Measurements from ENCODE around the gene METTL25B. TPM values are rescaled to one million over a fixed set of nuclear protein-coding genes. Genes with fewer than 3 reads are reported as not detected.
"Not testable (repeated sequence)": the region's sequence is repeated elsewhere in the genome, so short reads cannot be mapped to it uniquely, and the experiment has no call there.

Gene METTL25B
- total RNA-seq, 1 donor from 2014 or later: 26.8 TPM

GRCh38 chr1:156746728-156747631 lies 18.7 kb downstream of the METTL25B start:
- DNase-seq (ENCODE audit: low spot score) (peak; percentile 94), ATAC-seq (peak; percentile 65)

DNA sequence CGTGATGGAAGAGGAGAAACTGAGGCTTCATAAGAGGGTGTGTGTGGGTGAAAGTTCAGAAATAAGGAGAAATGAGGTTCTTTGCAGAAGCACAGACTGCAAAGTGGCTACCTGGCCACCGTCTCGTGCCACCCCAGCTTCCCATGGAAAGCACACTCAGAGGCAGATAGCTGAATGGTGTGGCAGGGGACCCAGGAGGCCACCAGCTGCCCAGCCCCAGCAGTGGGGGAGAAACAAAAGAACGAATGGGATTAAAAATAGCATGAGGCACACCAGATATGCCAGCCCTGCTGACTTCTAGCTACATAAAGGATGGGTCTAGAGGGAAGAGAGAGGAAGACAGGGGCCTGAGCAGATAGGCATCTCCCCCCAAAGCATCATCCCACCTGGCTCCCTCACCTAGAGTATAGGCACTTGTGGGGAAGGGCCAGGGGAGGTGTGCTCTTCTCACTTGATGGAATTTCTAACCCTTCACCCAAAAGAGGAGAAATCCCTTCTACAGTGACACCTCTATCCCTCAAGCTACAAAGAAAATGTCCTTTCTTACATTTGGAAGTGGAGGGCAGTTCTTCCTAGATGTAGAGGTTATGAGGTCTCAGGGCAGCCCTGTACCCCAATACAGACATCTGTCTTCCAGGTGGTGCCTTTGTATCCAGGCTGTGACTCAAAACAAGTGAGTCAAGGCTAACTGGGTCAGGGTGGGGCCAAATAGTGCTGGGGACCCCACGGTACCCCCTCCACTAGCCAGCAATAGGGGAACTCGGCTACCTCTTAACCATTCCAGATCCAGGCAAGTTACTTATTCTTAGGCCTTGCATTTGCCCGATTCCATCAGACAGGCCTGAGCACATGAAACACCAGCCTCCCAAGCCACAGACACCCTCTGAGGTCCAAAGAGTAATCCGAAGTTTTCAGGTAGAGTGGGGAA lies 19.7 kb downstream of the METTL25B start:
- ATAC-seq: no peak
- DNase-seq (ENCODE audit: low spot score): no peak

DNA sequence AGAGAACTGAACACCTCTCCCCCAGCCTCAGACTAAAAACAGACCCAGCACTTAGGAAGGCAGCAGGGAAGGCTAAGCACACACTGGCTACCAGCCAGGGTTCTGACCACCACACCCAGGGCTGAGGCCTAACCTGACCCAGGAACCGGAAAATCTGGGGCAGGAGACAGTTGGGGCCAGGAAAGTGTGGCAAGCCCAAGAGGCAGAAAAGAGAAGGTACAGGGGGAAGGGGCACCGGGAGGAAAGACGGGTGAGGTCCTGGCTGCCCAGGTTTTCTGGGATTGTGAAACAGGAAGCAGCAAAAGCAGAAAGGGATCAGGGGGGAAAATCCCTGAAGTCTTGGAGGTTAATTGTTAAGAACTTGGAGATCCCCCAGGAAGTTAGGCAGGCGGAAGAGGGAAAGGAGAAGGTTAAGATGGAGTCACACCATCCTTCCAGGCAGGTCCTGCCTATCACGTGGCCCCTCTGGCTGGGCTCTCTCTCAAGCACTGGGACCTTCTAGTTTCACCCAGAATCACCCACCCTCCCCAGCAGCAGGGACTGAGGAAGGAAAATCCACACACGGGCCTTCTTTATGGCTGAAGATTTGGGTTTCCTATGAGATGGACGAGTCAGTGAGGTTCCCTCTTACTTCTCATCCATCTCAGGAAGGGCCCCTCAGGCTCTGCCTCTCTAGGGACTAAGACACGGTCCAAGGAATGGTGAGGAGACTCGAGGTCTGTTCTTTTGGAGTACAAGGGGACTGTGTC lies 20.6 kb downstream of the METTL25B start:
- DNase-seq (ENCODE audit: low spot score): peak; percentile 69
- ATAC-seq: peak; percentile 1

DNA sequence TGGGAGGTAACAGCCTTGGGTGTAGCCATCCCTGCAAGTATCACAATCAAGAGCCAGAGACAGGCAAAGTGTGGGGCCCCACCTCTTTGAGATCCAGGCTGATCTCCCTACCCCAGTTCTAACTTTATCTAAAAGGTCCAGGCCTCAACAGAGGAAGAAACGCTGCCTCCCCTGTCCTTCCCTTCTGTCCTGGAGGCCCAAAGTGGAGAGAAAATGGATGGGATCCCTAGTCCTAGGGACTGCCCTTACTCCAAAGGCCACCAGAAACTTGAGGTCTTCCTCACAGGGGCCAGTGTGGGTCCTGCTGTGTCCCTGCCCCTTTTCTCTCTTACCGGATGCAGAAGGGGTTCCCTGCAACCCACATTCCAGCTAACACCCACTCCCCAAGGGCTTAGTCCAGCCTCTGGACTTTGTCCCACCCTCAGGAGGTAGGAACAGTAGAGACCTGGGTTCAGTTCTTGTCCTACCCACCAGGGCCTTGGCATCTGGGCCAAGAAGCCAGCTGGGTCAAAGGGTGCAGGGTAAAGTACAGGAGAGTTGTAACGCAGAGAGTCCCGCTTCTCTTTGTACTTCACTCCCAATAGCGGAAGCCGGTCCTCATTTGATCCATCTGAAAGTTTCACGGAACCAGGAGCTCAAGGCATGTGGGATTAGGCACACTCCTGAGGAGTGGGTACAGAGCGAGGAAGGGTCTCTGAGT lies 21.3 kb downstream of the METTL25B start:
- DNase-seq (ENCODE audit: low spot score) (peak; percentile 90), ATAC-seq (peak; percentile 50)

DNA sequence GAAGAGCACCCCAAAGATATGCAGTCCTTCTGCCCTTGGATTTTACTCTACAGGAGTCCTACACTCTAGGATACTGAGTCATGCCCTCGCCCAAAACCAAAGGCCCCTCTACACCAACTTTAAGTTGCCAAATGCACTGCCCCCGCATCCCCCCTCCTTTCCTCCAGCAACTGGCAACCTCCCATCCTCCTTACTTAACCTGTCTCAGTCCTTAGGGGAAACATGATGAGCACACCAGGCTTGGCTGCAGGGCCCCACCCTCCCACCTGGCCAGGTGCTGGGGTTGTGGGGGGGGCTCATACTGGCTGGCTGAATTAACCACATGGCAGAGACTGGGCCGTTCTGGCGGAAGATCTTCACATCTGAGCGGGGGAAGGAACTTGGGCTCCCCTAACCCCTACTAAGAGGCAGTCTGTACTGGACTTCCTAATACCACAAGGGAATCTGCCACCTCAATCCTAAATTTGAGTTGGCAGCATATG lies 22.0 kb downstream of the METTL25B start:
- DNase-seq (ENCODE audit: low spot score): peak; percentile 61
- ATAC-seq: no peak

DNA sequence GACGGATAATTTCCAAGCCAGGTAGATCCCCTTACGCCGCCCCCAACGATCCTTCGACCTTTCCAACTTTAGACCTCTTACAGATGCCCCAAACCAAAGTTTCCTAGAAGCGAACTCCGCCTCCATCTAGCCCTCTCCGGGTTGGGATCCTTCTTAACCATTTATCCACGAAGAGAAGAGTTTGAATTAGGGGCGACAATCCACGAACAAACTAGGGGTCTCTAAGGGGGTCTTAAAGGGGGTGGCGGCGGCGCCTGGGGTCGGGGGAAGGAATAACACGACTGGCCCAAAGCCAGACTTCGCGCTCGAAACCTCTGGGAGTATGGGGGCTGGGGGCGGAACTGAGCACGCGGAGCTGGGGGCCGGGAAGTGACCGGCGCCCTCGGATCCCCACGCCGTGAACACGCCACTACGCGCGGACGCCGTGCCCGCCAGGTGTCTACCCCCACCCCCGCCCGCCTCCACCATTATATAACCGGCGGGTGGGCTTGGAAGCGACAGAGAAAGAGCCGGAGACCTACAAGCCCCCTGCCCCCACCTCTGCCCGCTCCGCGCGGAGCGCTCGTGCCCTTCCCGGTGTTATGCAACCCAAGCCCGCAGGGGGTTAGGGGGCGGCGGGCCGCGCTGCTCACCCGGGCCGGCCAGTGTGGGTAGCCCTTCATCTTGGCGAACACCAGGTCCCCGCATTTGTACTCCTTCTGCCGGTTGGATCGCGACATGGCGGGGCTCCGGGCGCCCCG lies 22.6 kb downstream of the METTL25B start:
- DNase-seq (ENCODE audit: low spot score) (peak; percentile 66), ATAC-seq (no peak)

GRCh38 chr1:156751451-156751756 lies 23.1 kb downstream of the METTL25B start, which contains the start of gene HDGF:
Gene HDGF (minus strand): TSS chr1:156751675. CDS start chr1:156751429, 246 bp downstream.
- no peak for ATAC-seq

DNA sequence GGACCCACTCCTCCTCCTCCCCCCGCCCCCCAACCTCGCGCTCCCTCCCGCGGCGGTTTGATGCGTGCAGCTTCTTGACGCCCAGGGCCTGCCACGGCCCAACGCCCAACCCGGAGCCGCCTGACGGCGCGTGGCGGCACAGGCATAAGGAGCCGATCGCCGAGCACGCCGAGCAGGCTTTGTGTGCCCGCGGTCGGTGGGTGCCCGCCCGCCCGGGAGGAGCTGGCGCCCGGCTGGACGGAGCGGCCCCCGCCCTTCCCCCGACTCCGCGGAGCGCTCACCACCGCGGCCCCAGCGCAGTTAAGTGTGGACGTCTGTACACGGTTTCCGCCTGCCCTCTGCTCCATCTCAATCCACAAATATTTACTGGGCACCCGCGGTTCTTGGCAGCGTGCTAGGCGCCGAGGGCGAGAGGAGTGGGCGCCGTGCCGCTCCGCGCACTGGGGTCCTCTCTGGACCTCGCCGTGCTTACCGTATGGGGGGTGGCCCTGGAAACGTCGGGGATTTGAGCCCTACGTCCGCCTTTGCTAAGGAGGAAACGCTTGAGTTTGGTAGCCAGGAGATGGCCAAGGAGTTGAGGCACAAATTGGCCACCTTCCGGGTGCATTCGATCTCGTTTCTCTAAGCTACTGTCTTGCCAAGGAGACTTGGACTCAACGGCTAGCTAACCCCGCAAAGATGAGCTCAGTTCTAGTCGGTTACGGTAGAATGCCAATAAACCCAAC lies 23.6 kb downstream of the METTL25B start:
- DNase-seq (ENCODE audit: low spot score) (peak; percentile 99), ATAC-seq (peak; percentile 75)

More at GRCh38 chr1:156751451-156751756, 23.1 kb downstream of the METTL25B start, which contains the start of gene HDGF:
- DNase-seq (ENCODE audit: low spot score): no peak

DNA sequence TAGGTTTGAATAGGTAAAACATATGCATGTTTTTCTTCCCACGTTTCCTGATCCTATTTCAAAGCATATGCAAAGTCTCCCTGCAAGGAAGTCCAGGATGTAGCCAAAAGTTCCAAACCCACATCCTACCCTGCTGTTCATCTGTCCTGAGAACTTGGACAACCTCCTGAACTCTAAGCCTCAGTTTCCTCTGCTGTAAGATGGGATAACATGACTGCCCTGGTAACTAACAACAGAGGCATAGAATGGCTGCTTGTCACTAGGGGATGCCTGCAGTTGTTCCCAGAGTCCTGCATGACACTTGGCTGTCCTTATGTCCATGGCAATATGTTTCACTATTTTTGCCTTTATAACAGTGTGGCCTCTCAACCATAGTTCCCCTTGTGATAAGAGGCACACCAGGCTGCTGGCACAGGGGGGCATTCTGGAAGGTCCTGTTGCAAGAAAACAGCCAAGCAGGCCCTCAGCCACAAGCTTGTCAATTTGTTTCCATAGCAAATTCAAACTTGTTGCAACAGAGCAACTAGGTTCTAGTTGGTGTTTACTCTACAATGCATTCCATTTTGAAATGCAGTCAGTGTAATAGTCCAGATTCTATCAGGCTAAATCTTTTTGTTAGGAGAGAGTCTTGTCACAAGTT lies 24.7 kb downstream of the METTL25B start:
- peak; percentile 58 for DNase-seq (ENCODE audit: low spot score)
- ATAC-seq: peak; percentile 11

- DNase-seq (ENCODE audit: low spot score): no peak
These were observed 25.9 kb downstream of the METTL25B start for GRCh38 chr1:156754219-156754618.

DNA sequence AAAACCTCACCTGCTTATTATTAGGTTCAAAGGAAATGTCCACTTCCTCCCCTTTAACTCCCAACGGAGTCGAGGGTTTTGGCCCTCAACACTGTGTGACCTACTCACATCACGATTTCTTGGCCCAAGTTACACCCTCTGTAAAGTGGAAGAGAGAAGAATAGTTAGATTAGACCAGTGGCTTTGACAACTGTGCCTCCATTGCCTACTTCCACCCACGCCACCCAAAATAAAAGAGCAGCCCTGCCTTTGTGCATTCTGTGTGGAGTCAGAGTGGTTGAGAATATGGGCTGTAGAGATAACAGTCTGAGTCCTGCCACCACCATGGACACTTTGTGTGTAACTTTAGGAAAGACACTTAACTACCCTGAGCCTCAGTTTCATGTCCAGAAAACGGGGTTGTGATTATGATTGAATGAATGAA lies 27.3 kb downstream of the METTL25B start:
- ATAC-seq: no peak
- DNase-seq (ENCODE audit: low spot score): no peak

More at GRCh38 chr1:156754219-156754618, 25.9 kb downstream of the METTL25B start:
- no peak for ATAC-seq

GRCh38 chr1:156756355-156756754 lies 28.1 kb downstream of the METTL25B start:
- DNase-seq (ENCODE audit: low spot score) (no peak), ATAC-seq (no peak)

DNA sequence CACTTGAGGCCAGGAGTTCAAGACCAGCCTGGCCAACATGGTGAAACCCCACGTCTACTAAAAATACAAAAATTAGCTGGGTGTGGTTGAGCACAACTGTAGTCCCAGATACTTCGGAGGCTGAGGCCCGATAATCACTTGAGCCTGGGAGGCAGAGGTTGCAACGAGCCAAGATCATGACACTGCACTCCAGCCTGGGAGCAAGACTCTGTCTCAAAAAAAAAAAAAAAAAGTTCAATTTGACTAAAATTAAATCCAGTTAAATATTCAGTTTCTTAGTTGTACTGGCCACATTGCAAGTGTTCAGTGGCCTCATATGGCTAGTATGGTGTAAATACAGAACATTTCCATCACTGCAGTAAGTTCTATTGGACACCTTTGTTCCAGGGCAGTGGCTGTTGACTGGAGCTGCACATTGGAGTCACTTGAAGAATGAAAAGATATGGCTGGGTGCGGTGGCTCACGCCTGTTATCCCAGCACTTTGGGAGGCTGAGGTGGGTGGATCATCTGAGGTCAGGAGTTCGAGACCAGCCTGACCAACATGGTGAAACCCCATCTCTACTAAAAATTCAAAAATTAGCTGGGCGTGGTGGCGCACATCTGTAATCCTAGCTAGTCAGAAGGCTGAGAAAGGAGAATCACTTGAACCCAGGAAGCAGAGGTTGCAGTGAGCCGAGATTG lies 29.4 kb downstream of the METTL25B start:
- ATAC-seq; DNase-seq (ENCODE audit: low spot score): not testable (repeated sequence)

DNA sequence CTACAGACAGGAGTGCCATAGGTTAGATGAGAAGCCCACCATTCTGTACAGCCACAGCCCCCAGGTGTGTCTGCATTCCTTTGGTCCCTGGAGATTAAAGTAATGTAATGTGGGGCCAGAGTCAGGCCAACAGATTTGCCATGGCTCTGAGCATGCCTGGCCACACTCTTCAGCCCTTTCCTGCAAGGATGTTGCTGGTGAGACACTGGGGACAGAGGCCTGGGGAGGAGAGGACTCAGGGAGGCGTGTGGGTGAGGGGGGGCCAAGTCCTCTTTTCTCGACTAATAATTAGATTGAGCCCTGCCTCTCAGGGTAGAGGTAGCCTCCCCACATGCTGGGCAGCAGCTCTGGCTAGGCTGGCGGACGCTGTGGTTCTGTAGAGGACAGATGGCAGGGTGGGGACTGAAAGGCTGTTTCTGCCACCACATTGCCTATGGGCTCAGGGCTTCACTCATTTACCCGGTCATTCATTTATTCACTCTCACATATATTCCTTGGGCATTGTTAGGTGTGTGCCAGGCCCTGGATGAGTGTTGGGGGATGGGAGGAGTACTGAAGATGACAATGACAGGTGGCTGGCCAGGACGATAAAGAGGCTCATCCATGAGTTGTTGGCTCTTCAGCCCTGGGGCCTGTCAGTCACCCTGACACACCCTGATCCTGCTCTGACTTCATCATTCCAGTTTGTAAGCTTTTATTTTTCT lies 32.0 kb downstream of the METTL25B start:
- ATAC-seq: no peak
- DNase-seq (ENCODE audit: low spot score): no peak

GRCh38 chr1:156760796-156761104 lies 32.5 kb downstream of the METTL25B start:
- DNase-seq (ENCODE audit: low spot score): no peak
- no peak for ATAC-seq

- not testable (repeated sequence) for DNase-seq (ENCODE audit: low spot score); ATAC-seq
These were observed 36.9 kb downstream of the METTL25B start for GRCh38 chr1:156765136-156765535.

DNA sequence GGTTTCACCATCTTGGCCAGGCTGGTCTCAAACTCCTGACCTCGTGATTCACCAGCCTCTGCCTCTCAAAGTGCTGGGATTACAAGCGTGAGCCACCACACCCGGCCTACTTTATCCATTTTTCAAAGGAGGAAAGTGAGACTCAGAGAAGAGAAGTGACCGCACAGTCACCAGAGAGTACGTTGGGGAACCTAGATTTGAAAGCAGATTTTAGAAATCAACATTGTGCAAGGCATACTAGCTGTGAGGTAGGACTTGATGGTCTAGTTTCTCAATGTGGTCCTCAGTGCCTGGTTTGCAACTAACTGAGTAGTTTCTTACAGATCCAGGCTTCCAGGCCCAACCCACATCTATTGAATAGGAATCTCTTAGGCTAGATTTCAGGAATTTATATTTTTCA lies 37.4 kb downstream of the METTL25B start:
- ATAC-seq: no peak
- DNase-seq (ENCODE audit: low spot score): no peak

All from left lobe of liver (tissue), 2 donors.